ENCODE results near the gene FBXL20.

GRCh38 chr17:39405436-39405835 lies 4.0 kb upstream of the FBXL20 start:
- TF ChIP-seq EGR1 (IDR thresholded peaks at IDR 0.05; ENCODE audit: low read depth), result no peak
- no peak for TF ChIP-seq EZH2phosphoT487 (IDR thresholded peaks at IDR 0.05; ENCODE audit: borderline replicate concordance)
- no peak for TF ChIP-seq SP1 (IDR thresholded peaks at IDR 0.05; ENCODE audit: low read depth)
- TF ChIP-seq CTCF (IDR thresholded peaks at IDR 0.05 in 2 of 3, conservative IDR thresholded peaks at IDR 0.05 in 1 of 3; ENCODE audit: borderline replicate concordance in 1 of 3, insufficient read depth in 1 of 3, low read depth in 2 of 3, low read length in 2 of 3), result no peak

All from HCT116 (cell line).